HL-60 (cell line): ENCODE data around the gene NMT1.

Source experiments
- CTCF ChIP-seq: IDR thresholded peaks from one replicate; pipeline ENCODE4 v1.5.1; 2011; ENCODE audit warnings: low read length, control low read depth, inconsistent platforms; ENCODE audit not compliant: insufficient read depth
- GABPA ChIP-seq: IDR thresholded peaks from 2 replicates; pipeline ENCODE4 v1.6.1; 2012; ENCODE audit warnings: low read depth
- POLR2AphosphoS5 ChIP-seq: IDR thresholded peaks from 2 replicates; pipeline ENCODE4 v1.6.1; 2012; ENCODE audit warnings: low read depth
- REST ChIP-seq: IDR thresholded peaks from 2 replicates; pipeline ENCODE4 v1.6.1; 2012; ENCODE audit warnings: low read depth; ENCODE audit not compliant: insufficient replicate concordance
- SPI1 ChIP-seq: IDR thresholded peaks from 2 replicates; pipeline ENCODE4 v1.6.1; 2012; ENCODE audit warnings: low read depth, mild to moderate bottlenecking, borderline replicate concordance

GRCh38 chr17:45060797-45061605, at the start of gene NMT1:
- TF ChIP-seq CTCF = no peak
- peak; percentile 93 for TF ChIP-seq POLR2AphosphoS5
- TF ChIP-seq REST = peak; percentile 79
- peak; percentile 68 for TF ChIP-seq GABPA
- TF ChIP-seq SPI1 = peak; percentile 45; the same call in 1 of the 2 replicates
